HG03565 (cell line): ENCODE data around the gene FAM43A.

Source experiments
- ATAC-seq: cut with Tn5 transposase; IDR thresholded peaks from one replicate; pipeline ENCODE4 v1.9.1; 2021; ENCODE audit warnings: mild to moderate bottlenecking, moderate library complexity; ENCODE audit not compliant: unreplicated experiment

The FAM43A gene

DNA sequence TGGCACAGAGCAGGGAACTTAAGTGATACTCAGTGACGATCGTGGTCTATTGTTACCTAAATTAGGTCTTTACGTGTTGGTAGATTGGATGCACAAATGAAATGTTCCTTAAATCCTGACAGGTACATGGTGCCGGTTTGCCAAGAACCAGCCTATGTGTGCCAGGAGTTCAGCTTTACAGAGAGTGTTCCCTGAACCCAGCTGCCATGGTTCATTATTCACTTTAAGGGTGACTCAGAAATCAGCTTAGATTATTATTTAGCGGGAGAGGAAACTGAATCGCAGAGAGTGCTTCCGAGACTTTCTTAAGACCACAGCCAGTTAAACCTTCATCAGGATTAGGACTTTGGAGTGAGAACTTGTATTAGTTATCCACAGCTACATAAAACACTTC is 21.5 kb downstream of the FAM43A start:
- ATAC-seq: no peak

DNA sequence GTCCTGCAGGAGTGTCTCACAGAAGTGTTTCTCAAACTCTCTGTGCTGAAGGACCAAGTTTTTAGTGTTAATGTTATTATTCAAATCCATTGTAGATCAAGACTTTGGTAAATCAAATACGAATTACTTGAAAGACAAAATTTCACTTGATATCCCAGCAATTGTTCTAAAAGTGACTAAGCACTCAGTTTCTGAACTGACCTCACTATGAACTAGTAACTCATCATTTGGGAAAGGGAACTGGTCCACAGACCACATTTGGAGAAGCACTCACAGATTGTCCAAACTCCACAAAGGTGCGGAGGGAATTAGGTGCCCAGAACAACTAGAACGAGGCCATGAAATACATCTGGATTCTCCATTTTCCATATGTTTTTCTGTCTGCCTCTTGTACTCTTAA is 25.6 kb downstream of the FAM43A start:
- ATAC-seq: no peak

DNA sequence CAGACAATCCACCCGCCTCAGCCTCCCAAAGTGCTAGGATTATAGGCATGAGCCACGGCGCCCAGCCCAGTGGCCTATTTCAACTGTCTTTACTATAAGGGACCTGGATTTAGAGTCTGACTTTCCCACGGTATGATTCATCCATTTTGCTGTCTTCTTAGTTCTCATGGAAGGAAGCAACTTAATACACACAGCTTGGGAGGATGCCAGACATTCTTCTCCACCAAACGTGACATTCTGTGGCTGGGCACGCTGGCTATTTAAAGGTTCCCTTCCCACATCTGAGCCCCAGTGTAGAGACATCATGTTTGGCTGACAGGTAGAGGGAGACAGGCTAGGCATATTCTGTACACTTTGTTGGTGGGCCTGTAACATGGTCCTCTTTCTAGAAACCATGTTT is 26.2 kb downstream of the FAM43A start:
- no peak for ATAC-seq

DNA sequence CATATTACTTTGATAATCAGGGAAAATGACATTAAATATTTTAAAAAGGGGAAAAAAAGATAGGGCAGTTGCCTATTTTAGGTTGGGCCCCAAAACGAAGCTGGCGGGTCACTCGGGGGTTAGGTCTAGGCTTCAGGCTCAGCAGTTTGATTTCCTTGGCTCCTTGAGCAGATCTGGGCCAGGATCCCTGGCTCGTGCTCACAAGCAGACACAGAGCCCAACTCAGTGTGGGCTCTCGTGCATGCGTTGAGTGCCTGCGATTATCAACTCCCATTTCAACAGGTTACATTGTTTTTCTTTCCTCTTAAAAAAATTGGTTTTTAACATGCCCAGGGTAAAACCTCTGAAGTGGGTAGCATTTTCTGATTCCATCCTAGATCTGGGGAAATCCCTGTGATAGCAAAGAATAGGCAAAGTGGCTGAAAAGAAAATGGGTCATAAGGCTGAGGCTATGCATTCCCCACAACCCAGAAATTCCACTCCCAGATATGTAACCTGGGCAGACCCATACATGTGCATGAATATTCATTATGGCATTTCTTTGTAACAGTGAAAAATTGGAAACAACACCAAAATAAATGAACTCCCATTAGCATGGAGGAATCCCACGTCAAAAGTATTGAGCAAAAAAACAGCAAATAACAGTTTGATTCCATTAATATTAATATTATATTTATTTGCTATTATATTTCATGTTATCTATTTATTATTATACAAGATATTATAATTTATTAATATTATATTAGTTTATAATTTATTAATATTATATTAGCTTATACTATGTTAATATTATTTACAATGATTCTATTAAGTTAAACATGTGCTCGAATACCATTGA is 27.8 kb downstream of the FAM43A start:
- no peak for ATAC-seq

DNA sequence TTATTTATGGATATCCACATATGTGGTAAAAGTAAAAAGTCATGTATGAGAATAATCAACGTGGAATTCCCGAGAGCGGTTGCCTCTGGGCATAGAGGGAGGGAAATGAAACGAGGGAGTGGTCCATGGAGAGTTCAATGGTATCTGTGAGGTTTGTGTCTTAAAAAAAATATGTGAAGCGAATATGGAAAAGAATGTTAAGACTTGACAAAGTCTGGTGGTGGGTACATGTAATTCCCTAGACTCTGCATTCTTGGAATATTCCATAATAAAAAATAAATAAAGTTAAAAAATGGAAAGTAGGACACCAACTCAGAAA is 28.4 kb downstream of the FAM43A start:
- ATAC-seq: no peak

DNA sequence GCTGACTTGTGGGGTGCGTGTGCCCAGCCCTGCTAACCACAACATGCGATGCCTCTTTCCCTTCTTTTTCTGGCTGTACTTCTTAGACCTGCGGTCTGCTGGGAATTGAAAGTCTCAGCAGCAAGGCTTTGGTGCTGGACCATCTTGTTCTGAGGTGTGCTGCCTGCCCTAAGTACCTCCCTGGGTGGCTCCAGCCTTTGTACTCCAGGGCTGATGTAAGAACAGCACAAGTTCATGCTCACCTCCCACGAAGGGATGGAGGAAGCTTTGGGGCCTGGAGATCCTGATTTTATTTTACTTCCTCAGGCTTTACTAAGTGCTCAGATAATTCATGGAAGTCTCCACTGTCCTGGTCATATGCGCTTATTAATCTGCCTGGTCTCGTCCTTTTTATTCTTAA is 28.9 kb downstream of the FAM43A start:
- ATAC-seq: no peak

DNA sequence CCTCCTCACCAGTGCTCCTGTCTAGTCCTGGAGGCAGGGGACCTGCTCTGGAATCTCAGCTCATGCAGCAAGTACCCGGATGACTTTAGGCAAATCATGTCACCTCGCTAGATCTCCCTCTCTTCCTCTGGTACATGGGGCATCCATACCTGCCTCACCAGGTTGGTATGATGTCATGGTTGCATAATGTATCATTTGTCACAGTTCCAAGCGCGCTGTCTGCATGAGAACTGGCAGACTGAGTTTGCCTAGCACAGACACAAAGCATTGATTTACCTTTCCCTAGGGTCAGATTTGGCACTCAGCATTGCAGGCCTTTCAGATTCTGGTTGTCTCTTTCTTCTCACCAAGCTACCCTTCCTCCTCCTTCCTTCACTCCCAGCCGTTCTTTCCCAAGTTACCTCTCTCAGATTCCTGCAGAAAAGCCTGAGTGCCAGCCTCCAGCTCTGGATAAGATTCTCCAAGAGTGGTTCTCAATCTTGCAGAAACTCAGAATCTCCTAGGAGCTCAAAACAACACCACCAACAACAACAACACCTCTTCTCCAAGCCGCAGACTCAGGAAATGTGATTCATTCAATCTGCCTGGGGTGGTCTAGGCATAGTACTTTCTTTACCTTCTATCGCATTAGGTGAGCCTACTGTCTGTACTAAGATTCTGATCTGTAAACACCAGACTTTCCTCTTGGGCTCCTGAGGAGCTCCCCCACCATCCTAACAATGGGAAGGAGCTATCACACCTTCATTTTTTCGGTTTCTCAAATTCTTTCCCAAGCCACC is 29.5 kb downstream of the FAM43A start:
- no peak for ATAC-seq

DNA sequence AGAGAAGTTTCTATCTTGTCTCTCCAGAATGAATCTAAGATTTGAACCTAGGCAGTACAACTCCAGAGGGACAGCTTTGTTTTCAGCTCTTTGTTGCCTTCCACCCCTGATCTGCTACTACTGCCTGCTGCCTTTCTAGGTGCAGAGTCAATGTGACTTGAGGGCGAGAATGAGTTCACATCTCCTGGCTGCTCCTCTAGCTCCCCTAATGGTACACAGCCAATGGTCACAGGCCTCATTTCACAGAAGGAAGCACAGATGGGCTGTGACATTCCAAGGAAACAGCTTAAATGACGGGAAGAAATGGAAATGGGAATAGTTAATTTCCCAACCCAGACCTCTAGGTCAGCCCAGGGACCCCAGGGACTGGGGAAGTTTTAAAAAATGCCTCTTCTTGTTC is 32.4 kb downstream of the FAM43A start:
- ATAC-seq: no peak

DNA sequence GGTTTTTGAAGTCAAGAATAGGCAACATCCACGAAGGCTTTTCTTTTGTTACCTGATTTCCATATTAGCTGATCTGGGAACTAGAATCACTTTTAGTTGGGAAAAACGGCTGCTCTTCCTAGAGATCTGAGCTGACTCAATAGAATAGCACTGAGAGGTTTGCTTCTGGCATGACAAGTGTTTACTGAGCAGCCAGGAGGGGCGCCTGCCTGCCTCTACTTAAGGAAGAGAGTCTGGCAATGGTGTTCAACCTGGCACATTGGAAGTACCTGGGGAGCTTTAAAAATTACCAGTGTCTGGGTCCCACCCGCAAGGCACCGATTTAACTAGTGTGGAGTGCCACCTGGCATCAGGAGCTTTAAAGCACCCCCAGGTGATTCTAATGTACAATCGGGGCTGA is 34.4 kb downstream of the FAM43A start:
- ATAC-seq: no peak

DNA sequence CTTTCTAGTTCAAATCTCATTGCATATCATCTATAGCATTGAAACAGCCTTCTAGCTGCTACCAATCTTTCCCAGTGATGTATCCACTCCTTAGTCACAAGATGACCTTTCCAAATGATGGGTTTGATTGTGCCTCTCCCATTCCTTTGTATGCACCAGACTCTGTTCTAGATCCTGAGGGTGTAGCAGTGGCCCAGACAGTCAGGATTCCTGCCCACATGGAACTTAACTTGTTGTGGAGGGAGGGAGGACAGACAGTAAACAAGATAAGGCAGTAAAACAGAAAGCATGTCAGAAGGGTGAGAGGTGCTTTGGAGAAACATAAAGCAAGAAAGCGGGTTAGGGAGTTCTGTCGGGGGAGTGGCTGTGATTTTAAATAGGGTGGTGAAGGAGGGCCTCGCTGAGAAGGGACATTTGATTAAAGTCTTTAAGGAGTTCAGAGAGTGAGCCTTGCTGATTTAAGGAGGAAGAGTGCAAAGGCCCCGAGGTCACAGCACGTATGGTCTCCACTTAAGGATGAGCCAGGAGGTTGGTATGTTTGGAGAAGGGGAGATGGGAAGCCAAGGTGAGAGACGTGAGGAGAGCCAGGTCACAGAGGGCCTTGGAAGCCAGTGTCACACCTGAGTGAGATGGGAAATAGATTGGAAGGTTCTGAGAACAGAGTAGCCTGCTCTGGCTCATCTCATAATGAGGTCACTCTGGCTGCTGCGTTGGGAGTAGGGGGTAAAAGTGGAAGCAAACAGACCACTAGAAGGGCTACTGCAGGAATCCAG is 38.3 kb downstream of the FAM43A start:
- ATAC-seq: no peak

DNA sequence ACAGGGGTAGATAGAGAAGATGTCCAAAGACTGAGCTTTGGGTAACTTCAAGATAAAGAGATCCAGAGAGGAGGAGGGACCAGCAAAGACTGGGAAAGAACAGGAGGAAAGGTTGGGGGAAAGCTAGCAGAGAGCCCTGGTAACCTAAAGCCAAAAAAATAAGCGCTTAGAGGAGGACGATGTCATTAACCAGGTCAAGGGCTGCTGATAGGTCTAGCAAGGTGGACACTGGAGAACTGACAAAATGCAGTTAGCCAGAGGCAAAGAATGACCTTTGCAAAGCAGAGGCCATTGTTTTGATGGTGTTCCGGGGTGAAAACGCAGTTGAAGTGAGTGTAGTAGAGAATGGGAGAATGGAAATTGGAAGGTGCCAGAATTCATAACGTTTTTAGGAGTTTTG is 39.7 kb downstream of the FAM43A start:
- ATAC-seq: no peak

DNA sequence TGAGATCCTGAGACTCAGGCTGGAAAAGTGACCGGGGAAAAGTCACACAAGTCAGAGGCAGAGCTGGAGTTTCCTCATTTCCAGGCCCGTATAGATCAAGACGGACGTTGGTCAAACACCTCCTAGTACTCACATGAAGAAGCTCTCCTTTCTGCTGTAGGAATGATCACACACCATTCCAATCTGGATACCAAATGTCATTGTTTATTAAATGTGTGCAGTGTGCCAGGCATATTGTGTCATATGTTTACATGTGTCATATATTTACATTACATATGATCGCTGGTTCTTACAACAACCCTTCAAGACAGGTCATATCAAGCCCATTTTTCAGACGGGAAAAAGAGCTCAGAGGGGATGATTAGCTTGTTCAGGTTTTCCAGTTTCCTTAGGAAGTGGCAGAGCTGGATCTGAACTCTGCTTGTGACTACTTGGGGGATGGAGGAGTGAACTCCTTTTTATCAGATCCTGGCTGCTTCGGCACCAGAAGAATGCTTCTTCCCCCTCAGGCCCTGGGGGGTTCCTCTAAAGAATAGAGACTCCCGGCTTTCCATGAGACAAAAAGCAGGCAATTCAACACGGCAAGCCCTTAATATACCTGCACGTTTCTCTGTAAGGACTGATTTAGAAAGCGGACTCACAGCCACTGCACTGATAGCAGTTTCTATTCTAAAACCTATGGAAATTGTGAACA is 41.9 kb downstream of the FAM43A start:
- ATAC-seq: no peak

DNA sequence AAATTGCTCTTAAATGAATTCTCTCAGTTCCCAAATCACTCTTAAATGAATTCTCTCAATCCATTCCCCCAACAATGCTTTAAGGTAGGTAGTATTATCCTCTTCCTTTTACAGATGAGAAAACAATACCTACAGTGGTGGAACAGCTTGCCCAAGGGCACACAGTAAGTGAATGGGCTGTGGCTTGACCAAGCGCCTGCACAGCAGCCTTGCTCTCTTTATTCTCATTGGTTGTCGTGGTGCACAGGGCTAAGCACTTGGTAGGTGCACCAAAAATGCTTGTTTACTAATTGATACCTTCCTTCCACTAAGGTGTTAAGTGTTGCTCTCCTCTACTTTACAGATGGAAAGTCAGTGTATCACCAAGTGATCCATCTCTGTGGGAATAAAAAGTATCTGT is 43.3 kb downstream of the FAM43A start:
- ATAC-seq: no peak

DNA sequence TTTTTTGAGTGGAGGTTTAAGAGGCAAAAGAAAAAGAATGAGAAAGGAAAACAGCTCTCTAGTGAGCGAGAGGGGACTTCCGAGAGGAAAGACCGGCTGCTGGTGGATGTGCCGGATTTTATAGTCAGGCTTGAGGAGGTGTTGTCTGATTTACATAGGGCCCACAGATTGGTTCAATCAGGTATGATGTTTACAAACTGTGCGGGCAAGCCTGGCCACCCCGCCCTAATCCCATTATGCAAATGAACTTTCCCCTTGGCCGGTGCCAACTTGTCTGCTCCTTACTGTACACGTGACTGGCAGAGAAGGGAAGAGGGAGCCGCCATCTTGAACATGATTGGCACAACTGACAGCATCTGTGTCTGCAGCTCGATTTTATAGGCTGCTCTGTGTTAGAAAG is 44.7 kb downstream of the FAM43A start:
- ATAC-seq: no peak

DNA sequence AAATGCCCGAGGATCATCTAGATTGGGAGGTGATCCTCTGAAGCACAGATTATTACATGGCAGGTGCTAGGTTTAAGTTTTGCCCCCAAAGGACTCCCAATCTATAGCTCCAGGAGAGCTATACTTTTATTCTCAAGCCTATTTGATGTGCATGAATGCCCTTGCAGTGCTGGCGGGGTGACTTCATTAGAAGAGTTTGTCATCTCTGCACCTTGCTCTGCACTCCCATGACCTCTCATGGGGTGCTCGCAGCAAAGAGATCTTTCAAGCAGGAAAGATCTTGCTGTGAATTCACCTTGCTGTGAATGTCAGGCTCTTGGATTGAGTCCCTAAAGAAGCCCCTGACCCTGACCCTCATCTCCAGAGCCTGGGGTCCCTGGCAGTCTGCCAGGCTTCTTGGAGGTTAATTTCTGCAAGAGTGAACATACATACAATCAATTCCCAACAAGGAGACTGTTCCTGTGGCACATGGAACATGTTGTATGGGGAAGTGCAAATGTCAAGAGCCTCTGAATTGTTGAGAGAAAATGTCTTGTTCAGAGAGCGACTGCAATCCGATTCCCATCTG is 45.9 kb downstream of the FAM43A start:
- no peak for ATAC-seq

DNA sequence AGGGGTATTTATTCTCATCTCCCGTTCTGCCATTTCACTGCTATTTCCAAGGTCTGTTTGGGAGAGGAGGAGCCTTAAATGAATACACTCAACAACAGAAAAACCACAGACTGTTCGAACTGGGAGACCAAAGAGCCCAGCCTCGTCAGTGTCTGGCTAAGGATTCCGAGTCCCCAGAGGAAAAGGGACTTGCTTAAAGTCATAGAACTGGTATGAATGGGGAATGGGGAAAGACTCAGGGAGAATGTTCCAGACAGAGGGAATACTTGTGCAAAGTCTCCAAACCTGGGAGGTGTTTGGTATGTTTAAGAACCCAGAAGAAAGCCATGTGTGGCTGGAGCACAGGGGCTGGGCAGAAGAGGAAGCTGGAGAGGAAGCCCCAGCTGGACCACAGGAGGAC is 46.9 kb downstream of the FAM43A start:
- ATAC-seq: no peak

DNA sequence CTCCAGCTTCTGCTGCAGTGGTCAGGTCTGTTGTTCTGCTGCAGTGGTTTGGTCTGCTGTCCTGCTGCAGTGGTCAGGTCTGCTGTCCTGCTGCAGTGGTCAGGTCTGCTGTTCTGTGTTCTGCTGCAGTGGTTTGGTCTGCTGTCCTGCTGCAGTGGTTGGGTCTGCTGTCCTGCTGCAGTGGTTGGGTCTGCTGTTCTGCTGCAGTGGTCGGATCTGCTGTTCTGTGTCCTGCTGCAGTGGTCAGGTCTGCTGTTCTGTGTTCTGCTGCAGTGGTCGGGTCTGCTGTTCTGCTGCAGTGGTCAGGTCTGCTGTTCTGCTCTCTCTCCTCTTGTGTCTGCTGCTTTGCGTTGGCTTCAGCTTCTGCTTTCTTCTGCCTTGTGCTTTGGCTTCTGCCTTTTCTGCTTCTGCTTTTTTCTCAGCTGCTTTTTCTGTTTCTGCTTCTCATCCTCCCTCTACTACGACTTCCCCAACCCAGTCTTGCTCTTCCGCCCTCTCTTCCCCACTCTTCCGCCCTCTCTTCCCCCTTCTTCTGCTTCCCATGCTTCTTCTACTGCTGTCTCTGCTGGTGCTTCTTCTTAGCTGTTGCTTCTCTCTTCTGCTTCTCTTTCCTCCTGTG is 50.7 kb downstream of the FAM43A start:
- no peak for ATAC-seq

DNA sequence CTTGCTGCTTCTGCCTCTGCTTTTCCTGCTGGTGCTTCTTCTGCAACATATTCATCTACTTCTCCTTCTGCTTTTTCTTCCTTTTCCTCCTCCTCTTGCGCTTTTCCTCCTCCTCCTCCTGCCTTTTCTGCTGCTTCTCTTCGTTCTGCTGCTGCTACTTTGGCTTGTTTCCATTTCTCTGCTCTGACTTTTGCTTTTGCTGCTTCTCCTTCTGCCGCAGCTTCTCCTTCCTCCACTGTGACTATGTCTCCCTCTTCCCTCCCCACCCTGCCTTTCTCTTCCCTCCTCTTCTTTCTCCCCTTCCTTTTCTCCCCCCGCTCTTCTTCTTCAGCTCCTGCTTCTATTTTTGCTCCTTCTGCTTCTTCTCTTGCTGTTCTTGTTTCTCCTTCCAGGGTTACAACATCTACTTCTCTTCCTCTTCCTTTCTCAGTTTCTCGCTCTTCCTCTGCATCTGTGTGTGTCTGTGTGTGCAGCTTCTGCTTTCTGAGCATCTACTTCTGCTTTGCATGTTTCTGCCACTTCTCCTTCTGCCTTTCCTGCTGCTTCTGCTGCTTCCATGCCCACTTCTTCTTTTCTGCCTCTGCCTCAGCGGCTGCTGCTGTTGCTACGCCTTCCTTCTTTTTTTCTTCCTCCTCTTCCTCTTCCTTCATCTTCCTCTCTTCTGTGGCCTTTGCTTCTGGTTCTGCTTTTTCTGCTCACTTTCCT is 51.4 kb downstream of the FAM43A start:
- peak; percentile 63 for ATAC-seq
